Gastrocnemius medialis (tissue), 4 donors: ENCODE data around the gene OR2B6. TPM values are rescaled to one million over a fixed set of nuclear protein-coding genes. Genes with fewer than 3 reads are reported as not detected.

Source experiments
- ATAC-seq, 2 donors: fragments of 150-250 bp; one replicate each; pipeline ENCODE4 v1.9.1; 2016
- DNase-seq, 2 donors: peaks; one replicate each; pipeline ENCODE4 v3.0.0-alpha.2; 2019
- H3K27ac ChIP-seq, 4 donors: fragments of 200-600 bp; sonication (generic); 1 replicate in 1 of 4; 2 replicates in 3 of 4; pipeline ENCODE4 v1.5.1; 2016 to 2018; ENCODE audit warnings: mild to moderate bottlenecking in 2 of 4, moderate library complexity in 1 of 4
- H3K27me3 ChIP-seq, 3 donors: fragments of 200-600 bp; sonication (generic) in 2 of 3; 1 replicate in 1 of 3; 2 replicates in 2 of 3; pipeline versions ENCODE4 v1.5.1 to v1.6.0; 2016 to 2019; ENCODE audit warnings: mild to moderate bottlenecking in 1 of 3, moderate library complexity in 1 of 3
- H3K36me3 ChIP-seq, 2 donors: fragments of 200-600 bp; sonication (generic) in 1 of 2; one replicate each; pipeline ENCODE4 v1.5.1; 2017 to 2018
- H3K4me1 ChIP-seq, 2 donors: fragments of 200-600 bp; sonication (generic) in 1 of 2; one replicate each; pipeline ENCODE4 v1.5.1; 2016 to 2017; ENCODE audit warnings: mild to moderate bottlenecking in 2 of 2
- H3K4me3 ChIP-seq, 4 donors: fragments of 200-600 bp; sonication (generic) in 3 of 4; 1 replicate in 1 of 4; 2 replicates in 3 of 4; pipeline ENCODE4 v1.5.1; 2016 to 2019; ENCODE audit warnings: mild to moderate bottlenecking in 2 of 4
- H3K9me3 ChIP-seq, 3 donors: fragments of 200-600 bp; sonication (generic) in 2 of 3; 1 replicate in 1 of 3; 2 replicates in 2 of 3; pipeline ENCODE4 v1.5.1; 2016 to 2019
- POLR2A ChIP-seq, 2 donors: fragments of 450-650 bp; IDR thresholded peaks; one replicate each; pipeline ENCODE4 v1.6.1; 2017; ENCODE audit warnings: antibody characterized with exemption in 2 of 2, mild to moderate bottlenecking in 2 of 2, moderate library complexity in 2 of 2
- in situ Hi-C, 4 donors: fragments of 200-750 bp; cut with MboI; loops; one replicate each; pipeline versions ENCODE4 v1.15.0 to v1.8.0; 2017; ENCODE audit warnings: low sequenced_read_pairs in 4 of 4
- intact Hi-C: fragments of 100-400 bp; cut with DNase I; formaldehyde crosslinking; loops from one replicate; pipeline ENCODE4 v1.15.1; 2023; ENCODE audit warnings: low total_unique reads
- total RNA-seq, 4 donors: library from RNA; depleted of rRNA; stranded (reverse); fragments of >200 nt; gene quantifications; one replicate each; pipeline versions ENCODE4 v1.1.0 to v1.2.3, GENCODE V29; 2016
- TF ChIP-seq, protein P1 (sequence below), 5 experiments: fragments of 450-650 bp in 3 of 5; fragments of 200-600 bp in 2 of 5; sonication (generic) in 2 of 5; IDR thresholded peaks in 4 of 5; conservative IDR thresholded peaks in 1 of 5; 1 replicate in 4 of 5; 2 replicates in 1 of 5; pipeline ENCODE4 v1.5.1; 2016 to 2019; ENCODE audit warnings: antibody characterized with exemption in 5 of 5, mild to moderate bottlenecking in 3 of 5, moderate library complexity in 3 of 5

Gene OR2B6
- total RNA-seq, 4 donors from 2014 or later = not detected

DNA sequence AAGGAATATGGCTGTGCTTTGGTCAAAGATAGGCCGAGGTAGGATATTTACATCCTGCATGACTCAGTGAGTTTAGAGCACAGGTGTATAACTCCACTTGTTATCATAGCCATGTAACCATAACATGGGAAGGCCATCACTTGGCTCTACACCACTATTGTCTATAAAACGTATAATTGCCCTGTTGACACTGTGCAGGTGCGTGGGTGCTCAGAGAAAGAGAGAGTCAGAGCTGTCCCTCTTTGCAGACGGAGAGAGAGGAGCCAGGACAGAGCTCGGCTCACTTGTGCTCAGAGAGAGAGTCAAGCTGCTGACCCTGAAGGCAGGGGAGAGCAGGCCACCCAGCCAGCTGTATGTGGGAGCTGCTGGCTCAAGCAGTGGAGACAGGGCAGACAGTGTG lies 46.0 kb downstream of the OR2B6 start:
- Histone ChIP-seq H3K27ac (no peak overlapping the region), H3K9me3 (no peaks in the 10 kb centered on the region), H3K4me3 (no peak overlapping the region), H3K36me3 (no peaks in the 10 kb centered on the region), H3K27me3 (no peaks in the 10 kb centered on the region), H3K4me1 (no peaks in the 10 kb centered on the region)
- no peak for TF ChIP-seq POLR2A (IDR thresholded peaks at IDR 0.05)
- TF ChIP-seq, protein P1, sequence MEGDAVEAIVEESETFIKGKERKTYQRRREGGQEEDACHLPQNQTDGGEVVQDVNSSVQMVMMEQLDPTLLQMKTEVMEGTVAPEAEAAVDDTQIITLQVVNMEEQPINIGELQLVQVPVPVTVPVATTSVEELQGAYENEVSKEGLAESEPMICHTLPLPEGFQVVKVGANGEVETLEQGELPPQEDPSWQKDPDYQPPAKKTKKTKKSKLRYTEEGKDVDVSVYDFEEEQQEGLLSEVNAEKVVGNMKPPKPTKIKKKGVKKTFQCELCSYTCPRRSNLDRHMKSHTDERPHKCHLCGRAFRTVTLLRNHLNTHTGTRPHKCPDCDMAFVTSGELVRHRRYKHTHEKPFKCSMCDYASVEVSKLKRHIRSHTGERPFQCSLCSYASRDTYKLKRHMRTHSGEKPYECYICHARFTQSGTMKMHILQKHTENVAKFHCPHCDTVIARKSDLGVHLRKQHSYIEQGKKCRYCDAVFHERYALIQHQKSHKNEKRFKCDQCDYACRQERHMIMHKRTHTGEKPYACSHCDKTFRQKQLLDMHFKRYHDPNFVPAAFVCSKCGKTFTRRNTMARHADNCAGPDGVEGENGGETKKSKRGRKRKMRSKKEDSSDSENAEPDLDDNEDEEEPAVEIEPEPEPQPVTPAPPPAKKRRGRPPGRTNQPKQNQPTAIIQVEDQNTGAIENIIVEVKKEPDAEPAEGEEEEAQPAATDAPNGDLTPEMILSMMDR (IDR thresholded peaks at IDR 0.05 in 4 of 5, conservative IDR thresholded peaks at IDR 0.05 in 1 of 5) = no peak
- intact Hi-C loops (no loop called here), in situ Hi-C loops (no loop called here)
- no peak for ATAC-seq
- DNase-seq = no peak

DNA sequence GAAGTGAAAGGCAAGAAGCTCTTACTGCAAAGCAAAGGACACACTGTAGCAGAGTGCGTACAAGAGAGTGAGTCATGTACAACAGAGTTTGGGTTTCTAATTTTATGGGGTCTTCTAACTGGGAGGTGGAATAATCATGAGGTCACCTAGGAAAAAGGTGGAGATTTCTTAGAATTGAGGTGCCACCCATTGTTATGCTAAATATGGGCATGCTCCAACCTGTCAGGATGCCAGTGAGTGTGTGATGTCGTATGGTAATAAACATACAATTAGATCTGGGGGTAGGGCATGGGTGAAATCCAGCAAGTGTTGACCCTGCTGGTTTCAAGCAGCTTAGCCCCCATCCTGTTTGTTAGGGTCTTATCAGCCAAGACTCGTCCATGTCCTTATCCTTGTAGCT lies 46.6 kb downstream of the OR2B6 start:
- Histone ChIP-seq H3K4me3 (no peak overlapping the region), H3K4me1 (no peaks in the 10 kb centered on the region), H3K27me3 (no peaks in the 10 kb centered on the region), H3K9me3 (no peaks in the 10 kb centered on the region), H3K36me3 (no peaks in the 10 kb centered on the region), H3K27ac (no peak overlapping the region)
- in situ Hi-C loops (no loop called here), intact Hi-C loops (no loop called here)
- DNase-seq (no peak), ATAC-seq (no peak)
- TF ChIP-seq, protein P1 (IDR thresholded peaks at IDR 0.05 in 4 of 5, conservative IDR thresholded peaks at IDR 0.05 in 1 of 5) = no peak
- no peak for TF ChIP-seq POLR2A (IDR thresholded peaks at IDR 0.05)

DNA sequence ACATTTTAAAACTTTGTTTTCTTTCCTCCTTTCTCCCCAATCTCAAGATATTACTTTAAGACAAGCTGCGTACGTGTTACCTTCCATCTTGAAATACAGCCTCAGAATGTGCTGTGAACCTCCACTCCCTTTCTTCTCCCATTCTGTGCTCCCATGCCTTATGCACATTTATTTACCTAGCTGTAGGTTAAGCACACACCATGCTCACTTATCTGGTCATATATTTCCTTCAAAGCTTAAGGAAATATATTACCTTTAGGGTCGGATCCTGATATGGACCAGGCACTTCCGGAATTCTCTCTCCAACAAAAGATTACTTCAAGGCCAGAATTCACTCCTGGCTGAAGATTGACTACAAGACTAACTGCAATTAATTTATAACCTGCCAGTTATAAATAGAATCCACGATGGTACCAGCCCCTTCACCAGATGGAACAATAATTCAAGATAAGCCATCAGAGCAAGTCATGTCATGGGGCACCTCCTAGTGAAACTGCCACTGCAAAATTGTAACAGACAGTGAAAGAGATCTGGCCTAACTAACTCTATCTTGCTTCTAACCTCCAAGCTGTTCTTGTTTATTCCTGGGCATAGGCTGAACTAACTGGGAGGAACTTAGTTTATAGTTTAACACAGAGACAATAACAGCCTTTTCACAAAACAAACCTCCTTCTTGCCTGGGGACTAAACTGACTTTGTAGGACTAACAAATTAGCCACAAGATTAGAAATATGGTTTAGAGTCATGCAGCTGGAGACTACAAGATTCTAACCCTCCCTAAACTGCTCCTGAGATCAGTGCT lies 47.5 kb downstream of the OR2B6 start:
- no peaks in the 10 kb centered on the region for H3K4me1 ChIP-seq
- DNase-seq (no peak), ATAC-seq (no peak)
- TF ChIP-seq, protein P1 (IDR thresholded peaks at IDR 0.05 in 4 of 5, conservative IDR thresholded peaks at IDR 0.05 in 1 of 5) = no peak
- no peak for TF ChIP-seq POLR2A (IDR thresholded peaks at IDR 0.05)
- no peaks in the 10 kb centered on the region for H3K27me3 ChIP-seq
- no peaks in the 10 kb centered on the region for H3K36me3 ChIP-seq
- no peaks in the 10 kb centered on the region for H3K9me3 ChIP-seq
- no peak overlapping the region for H3K4me3 ChIP-seq
- in situ Hi-C loops = no loop called here
- intact Hi-C loops = no loop called here
- no peak overlapping the region for H3K27ac ChIP-seq

DNA sequence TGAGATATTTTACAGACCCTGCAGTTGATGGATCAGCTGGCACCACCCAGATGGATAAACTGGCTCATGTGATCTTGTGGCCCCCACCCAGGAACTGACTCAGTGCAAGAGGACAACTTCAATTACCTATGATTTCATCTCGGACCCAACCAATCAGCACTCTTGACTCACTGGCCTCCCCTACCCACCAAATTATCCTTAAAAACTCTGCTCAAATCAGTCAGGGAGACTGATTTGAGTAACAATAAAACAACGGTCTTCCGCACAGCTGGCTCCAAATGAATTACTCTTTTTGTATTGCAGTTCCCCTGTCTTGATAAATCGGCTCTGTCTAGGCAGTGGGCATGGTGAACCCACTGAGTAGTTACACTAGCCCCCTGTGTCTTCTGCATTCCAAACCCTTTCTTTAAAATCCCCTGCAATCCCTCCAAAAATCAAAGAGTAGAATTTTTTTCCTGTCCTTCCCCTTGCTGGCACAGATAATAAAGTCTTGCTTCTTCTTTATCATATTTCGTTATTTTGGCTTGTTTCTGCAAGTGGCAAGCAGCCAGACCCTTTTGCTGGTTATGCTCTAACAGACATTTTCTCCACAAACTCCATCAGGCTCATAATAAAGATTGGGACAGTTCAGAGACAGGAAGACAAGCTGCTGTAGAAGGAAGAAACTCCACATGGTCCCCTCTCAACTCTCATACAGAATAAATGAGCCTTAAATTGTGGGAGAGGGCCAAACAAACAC lies 48.3 kb downstream of the OR2B6 start:
- DNase-seq (no peak), ATAC-seq (no peak)
- no peaks in the 10 kb centered on the region for H3K9me3 ChIP-seq
- H3K4me1 ChIP-seq = no peaks in the 10 kb centered on the region
- H3K27me3 ChIP-seq = no peaks in the 10 kb centered on the region
- in situ Hi-C loops (no loop called here), intact Hi-C loops (no loop called here)
- H3K36me3 ChIP-seq = no peaks in the 10 kb centered on the region
- TF ChIP-seq, protein P1 (IDR thresholded peaks at IDR 0.05 in 4 of 5, conservative IDR thresholded peaks at IDR 0.05 in 1 of 5) = no peak
- no peak for TF ChIP-seq POLR2A (IDR thresholded peaks at IDR 0.05)
- H3K4me3 ChIP-seq = no peak overlapping the region
- H3K27ac ChIP-seq = no peak overlapping the region
